ENCODE results near the gene CDC42EP2.
A peak's percentile ranks its signal among the peaks of the same experiment; 100 is the strongest.

Gene CDC42EP2

DNA sequence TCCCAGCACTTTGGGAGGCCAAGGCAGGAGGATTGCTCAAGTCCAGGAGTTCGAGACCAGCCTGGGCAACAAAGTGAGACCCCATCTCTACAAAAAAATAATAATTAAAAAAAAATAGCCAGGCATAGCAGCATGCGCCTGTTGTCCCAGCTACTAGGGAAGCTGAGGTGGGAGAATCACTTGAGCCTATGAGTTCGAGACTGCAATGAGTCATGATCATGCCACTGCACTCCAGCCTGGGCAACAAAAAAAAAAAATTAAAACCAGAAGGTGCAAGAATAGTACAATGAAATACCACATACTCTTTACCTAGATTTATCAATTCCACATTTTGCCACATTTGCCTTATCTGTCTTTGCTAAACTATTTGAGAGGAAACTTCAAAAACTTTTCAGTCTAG is 27.2 kb downstream of the CDC42EP2 start:
- Histone ChIP-seq H3K9ac (ENCODE audit: insufficient read length, low read depth) (no peak overlapping the region), H3K36me3 (ENCODE audit: insufficient read depth, insufficient read length, low read length) (peaks cover 84% of the 10 kb centered on the region), H3K4me1 (ENCODE audit: insufficient read depth, insufficient read length) (peaks cover 5% of the 10 kb centered on the region), H3K4me3 (ENCODE audit: insufficient read length, low read depth) (no peak overlapping the region), H3K9me3 (ENCODE audit: insufficient read depth, low read length) (no peaks in the 10 kb centered on the region), H3K27me3 (ENCODE audit: insufficient read depth, insufficient read length) (no peaks in the 10 kb centered on the region)
- no peak for DNase-seq (ENCODE audit: low read depth, low spot score)
- no peak for TF ChIP-seq ZNF274 (IDR thresholded peaks at IDR 0.05; ENCODE audit: low read depth, low read length)
- no peak for TF ChIP-seq SUZ12 (IDR thresholded peaks at IDR 0.05; ENCODE audit: extremely low read depth, insufficient read depth, insufficient read length)

DNA sequence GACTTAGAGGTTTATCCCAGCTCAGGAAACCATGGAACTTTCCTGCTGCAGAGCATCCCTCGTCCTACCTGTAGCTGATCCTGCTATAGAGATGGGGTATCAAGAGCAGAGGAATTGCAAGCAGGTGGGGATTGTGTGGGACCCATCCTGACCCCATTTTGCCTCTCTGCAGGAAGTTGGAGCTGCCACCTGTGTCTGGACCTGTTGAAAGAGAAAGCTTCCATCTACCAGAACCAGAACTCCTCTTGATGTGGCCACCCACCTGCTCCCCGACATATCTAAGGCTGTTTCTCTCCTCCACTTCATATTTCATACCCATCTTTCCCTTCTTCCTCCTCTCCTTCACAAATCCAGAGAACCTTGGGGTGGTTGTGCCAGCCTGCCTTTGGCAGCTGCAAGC is 36.8 kb downstream of the CDC42EP2 start:
- TF ChIP-seq YY1 (IDR thresholded peaks at IDR 0.05; ENCODE audit: insufficient read depth, insufficient read length) (no peak), SUZ12 (IDR thresholded peaks at IDR 0.05; ENCODE audit: extremely low read depth, insufficient read depth, insufficient read length) (no peak), ZNF274 (IDR thresholded peaks at IDR 0.05; ENCODE audit: low read depth, low read length) (no peak)
- H3K9me3 ChIP-seq (ENCODE audit: insufficient read depth, low read length): no peaks in the 10 kb centered on the region
- H3K27me3 ChIP-seq (ENCODE audit: insufficient read depth, insufficient read length): peaks cover 13% of the 10 kb centered on the region
- H3K9ac ChIP-seq (ENCODE audit: insufficient read length, low read depth): no peak overlapping the region
- H3K4me1 ChIP-seq (ENCODE audit: insufficient read depth, insufficient read length): peaks cover 13% of the 10 kb centered on the region
- no peak overlapping the region for H3K4me3 ChIP-seq (ENCODE audit: insufficient read length, low read depth)
- H3K36me3 ChIP-seq (ENCODE audit: insufficient read depth, insufficient read length, low read length): peaks cover 65% of the 10 kb centered on the region
- DNase-seq (ENCODE audit: low read depth, low spot score): no peak

DNA sequence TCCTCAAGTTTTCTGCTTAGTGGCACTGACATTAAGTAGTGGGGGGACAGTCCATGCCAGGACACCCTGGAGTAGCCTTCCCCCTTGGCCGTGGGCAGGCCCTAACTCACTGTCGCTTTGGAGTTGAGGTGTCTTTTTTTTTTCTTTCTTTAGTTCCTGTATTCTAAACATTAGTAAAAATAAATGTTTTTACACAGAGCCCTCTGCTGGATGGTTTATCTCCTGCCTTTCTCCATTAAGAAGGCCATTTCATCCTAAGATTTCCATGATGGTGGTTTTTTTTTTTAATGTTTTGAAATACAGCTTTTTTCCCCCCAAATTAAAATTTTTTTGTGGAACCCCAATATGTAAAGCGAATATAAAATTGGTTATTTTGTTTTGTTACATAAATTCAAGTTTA is 38.1 kb downstream of the CDC42EP2 start:
- H3K9me3 ChIP-seq (ENCODE audit: insufficient read depth, low read length): no peaks in the 10 kb centered on the region
- H3K4me3 ChIP-seq (ENCODE audit: insufficient read length, low read depth): no peak overlapping the region
- no peak overlapping the region for H3K9ac ChIP-seq (ENCODE audit: insufficient read length, low read depth)
- H3K36me3 ChIP-seq (ENCODE audit: insufficient read depth, insufficient read length, low read length): peaks cover 54% of the 10 kb centered on the region
- H3K4me1 ChIP-seq (ENCODE audit: insufficient read depth, insufficient read length): peaks cover 13% of the 10 kb centered on the region
- peaks cover 19% of the 10 kb centered on the region for H3K27me3 ChIP-seq (ENCODE audit: insufficient read depth, insufficient read length)
- TF ChIP-seq SUZ12 (IDR thresholded peaks at IDR 0.05; ENCODE audit: extremely low read depth, insufficient read depth, insufficient read length) (no peak), ZNF274 (IDR thresholded peaks at IDR 0.05; ENCODE audit: low read depth, low read length) (no peak), YY1 (IDR thresholded peaks at IDR 0.05; ENCODE audit: insufficient read depth, insufficient read length) (no peak)
- no peak for DNase-seq (ENCODE audit: low read depth, low spot score)

DNA sequence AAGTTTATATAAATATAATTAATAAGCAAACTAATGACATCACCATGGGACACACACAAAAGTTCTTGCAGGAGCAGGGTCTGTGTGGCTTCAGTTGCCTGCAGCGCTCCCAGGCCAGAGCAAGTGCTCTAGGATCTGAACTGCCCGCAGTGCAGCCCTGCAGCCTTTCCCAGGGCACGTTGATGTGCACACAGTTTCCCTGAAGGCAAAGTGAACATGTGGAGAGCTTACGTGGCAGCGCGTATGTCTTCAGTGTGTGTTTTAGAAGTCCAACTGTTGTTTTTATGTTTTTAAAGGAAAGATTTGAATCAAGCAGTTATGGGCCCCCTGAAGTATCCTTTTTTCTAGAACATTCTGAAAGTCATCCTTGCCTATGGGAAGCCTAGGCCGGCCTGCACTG is 38.7 kb downstream of the CDC42EP2 start:
- no peak for TF ChIP-seq SUZ12 (IDR thresholded peaks at IDR 0.05; ENCODE audit: extremely low read depth, insufficient read depth, insufficient read length)
- Histone ChIP-seq H3K4me1 (ENCODE audit: insufficient read depth, insufficient read length) (peaks cover 18% of the 10 kb centered on the region), H3K9ac (ENCODE audit: insufficient read length, low read depth) (peak overlapping the region; percentile 0), H3K27me3 (ENCODE audit: insufficient read depth, insufficient read length) (peaks cover 24% of the 10 kb centered on the region), H3K4me3 (ENCODE audit: insufficient read length, low read depth) (no peak overlapping the region), H3K36me3 (ENCODE audit: insufficient read depth, insufficient read length, low read length) (peaks cover 48% of the 10 kb centered on the region), H3K9me3 (ENCODE audit: insufficient read depth, low read length) (no peaks in the 10 kb centered on the region)
- DNase-seq (ENCODE audit: low read depth, low spot score): no peak

DNA sequence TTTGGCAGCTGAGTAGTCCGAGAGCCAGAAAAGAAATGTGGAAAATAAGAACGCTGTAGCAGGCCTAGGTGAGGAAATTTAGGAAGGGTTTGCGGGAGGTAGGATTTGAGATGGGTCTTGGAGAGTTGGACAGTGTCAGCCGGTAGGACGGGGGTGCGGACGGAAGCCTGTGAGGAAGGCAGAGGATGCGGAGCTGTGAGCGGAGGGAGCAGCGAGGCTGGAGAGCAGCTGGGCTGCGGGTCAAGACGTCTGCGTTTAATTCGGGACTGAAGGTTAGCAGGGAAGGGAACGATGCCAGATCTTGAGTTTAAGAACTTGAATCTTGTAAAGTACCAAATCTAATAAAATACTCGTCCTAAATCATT is 39.2 kb downstream of the CDC42EP2 start:
- Histone ChIP-seq H3K36me3 (ENCODE audit: insufficient read depth, insufficient read length, low read length) (peaks cover 43% of the 10 kb centered on the region), H3K27me3 (ENCODE audit: insufficient read depth, insufficient read length) (peaks cover 24% of the 10 kb centered on the region), H3K4me3 (ENCODE audit: insufficient read length, low read depth) (peak overlapping the region; percentile 29), H3K9me3 (ENCODE audit: insufficient read depth, low read length) (no peaks in the 10 kb centered on the region), H3K4me1 (ENCODE audit: insufficient read depth, insufficient read length) (peaks cover 18% of the 10 kb centered on the region), H3K9ac (ENCODE audit: insufficient read length, low read depth) (peak overlapping the region; percentile 0)
- no peak for TF ChIP-seq ZNF274 (IDR thresholded peaks at IDR 0.05; ENCODE audit: low read depth, low read length)
- TF ChIP-seq SUZ12 (IDR thresholded peaks at IDR 0.05; ENCODE audit: extremely low read depth, insufficient read depth, insufficient read length): no peak
- no peak for TF ChIP-seq YY1 (IDR thresholded peaks at IDR 0.05; ENCODE audit: insufficient read depth, insufficient read length)
- DNase-seq (ENCODE audit: low read depth, low spot score): no peak

DNA sequence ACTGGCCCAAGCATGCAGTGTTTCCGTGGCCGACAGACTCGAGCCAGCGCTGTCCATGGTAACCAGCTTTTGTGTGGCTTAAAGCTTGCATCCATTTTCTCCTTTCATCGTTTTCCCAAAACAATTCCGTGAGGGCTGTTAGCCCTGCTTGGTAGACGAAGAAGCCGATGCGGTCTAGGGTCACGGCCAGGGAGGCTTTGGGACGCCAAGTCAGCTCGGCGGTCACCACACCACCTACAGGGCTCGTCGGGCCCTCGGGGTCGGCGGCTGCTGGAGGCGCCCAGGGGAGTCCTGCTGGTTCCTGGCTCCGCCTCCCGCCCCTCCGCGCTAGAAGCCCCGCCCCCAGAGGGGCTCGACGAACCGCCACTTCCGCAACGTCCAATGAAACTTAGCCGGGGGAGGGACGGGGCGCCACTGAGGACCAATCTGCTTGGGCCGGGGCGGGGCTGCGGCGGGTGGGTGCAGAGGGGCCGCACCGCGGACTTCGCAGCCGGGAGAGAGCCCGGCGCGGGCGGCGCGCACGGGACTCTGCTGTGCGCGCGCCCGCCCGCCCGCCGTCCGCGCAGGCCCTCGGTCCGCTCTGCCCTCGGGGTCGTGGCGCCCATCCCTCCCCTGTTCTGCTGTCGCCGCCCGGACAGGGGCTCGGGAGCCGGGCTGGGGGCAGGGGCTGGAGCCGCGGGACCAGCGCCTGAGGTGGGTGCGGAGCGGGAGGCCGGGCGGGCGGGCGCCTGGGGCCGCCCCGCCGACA is 39.8 kb downstream of the CDC42EP2 start, which contains the start of gene TIGD3:
Gene TIGD3 (plus strand): TSS at position 487 of the 748 bp plus-strand sequence. CDS start 1,058 bp downstream, outside the sequence.
- peak; percentile 93 for DNase-seq (ENCODE audit: low read depth, low spot score)
- Histone ChIP-seq H3K4me3 (ENCODE audit: insufficient read length, low read depth) (peak within 1 kb of the TSS; percentile 55), H3K36me3 (ENCODE audit: insufficient read depth, insufficient read length, low read length) (peaks cover 38% of the 10 kb centered on the region), H3K27me3 (ENCODE audit: insufficient read depth, insufficient read length) (peaks cover 24% of the 10 kb centered on the region), H3K9ac (ENCODE audit: insufficient read length, low read depth) (peak within 1 kb of the TSS; percentile 52), H3K4me1 (ENCODE audit: insufficient read depth, insufficient read length) (peaks cover 18% of the 10 kb centered on the region), H3K9me3 (ENCODE audit: insufficient read depth, low read length) (no peaks in the 10 kb centered on the region)
- TF ChIP-seq ZNF274 (IDR thresholded peaks at IDR 0.05; ENCODE audit: low read depth, low read length) (no peak), SUZ12 (IDR thresholded peaks at IDR 0.05; ENCODE audit: extremely low read depth, insufficient read depth, insufficient read length) (no peak), YY1 (IDR thresholded peaks at IDR 0.05; ENCODE audit: insufficient read depth, insufficient read length) (no peak)

DNA sequence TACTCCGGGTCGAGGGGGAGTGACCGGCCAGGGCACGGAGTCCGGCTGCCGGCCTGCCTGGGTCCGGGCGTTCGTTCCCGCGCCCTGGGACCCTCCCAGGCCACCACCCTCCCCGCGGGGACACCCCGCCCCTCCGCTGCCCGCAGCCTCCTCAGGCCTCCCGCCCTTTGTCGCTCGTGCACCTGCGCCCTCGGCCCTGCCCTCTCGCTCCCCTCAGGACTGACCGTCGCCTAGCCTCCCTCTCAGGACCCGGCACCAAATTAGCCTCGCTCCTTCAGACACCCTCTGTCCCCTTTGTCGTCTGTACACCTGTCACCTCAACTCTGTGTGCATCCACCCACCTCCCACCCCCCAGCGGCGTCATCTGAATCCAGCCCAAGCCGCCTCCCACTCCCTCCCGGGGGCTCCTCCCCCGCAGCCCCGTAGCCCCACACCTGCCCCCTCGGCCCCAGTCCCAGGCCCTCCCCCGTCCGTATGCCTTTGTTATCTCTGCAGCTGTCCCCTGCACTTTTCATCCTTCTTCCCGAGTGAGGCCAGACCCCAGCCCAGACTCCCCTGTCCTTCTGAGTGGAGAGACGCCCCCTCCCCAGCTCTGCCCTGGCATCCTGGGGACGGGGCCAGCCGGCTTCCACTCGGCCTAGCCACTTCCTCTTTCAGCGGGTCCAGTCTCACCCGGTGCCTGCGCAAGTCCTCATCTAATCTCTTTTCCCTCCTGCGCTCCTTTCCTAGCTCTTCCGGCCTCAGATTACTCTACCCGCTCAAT is 40.5 kb downstream of the CDC42EP2 start:
- no peak for TF ChIP-seq YY1 (IDR thresholded peaks at IDR 0.05; ENCODE audit: insufficient read depth, insufficient read length)
- TF ChIP-seq ZNF274 (IDR thresholded peaks at IDR 0.05; ENCODE audit: low read depth, low read length): no peak
- no peak for TF ChIP-seq SUZ12 (IDR thresholded peaks at IDR 0.05; ENCODE audit: extremely low read depth, insufficient read depth, insufficient read length)
- no peak for DNase-seq (ENCODE audit: low read depth, low spot score)

More for the DNA sequence above, 40.5 kb downstream of the CDC42EP2 start:
- peaks cover 32% of the 10 kb centered on the region for H3K36me3 ChIP-seq (ENCODE audit: insufficient read depth, insufficient read length, low read length)
- H3K27me3 ChIP-seq (ENCODE audit: insufficient read depth, insufficient read length): peaks cover 24% of the 10 kb centered on the region
- no peaks in the 10 kb centered on the region for H3K9me3 ChIP-seq (ENCODE audit: insufficient read depth, low read length)
- peaks cover 18% of the 10 kb centered on the region for H3K4me1 ChIP-seq (ENCODE audit: insufficient read depth, insufficient read length)
- peak overlapping the region; percentile 55 for H3K4me3 ChIP-seq (ENCODE audit: insufficient read length, low read depth)
- peak overlapping the region; percentile 52 for H3K9ac ChIP-seq (ENCODE audit: insufficient read length, low read depth)
